SKM-1 treated with dmso at 0.1 percent for 144 hours (cell line): ENCODE measurements around the gene SLC39A13.
A peak's percentile ranks its signal among the peaks of the same experiment; 100 is the strongest.

Experiments
- DNase-seq: peaks from one replicate; lab custom pipeline; 2025; ENCODE audit not compliant: unreplicated experiment; lab: John Stamatoyannopoulos, UW

Gene SLC39A13

GRCh38 chr11:47407746-47408590, at the start of gene SLC39A13:
TSS of gene SLC39A13 (plus strand) at chr11:47408590. CDS start at chr11:47410095, 1,505 bp downstream.
- peak; percentile 95 for DNase-seq

- DNase-seq: no peak
Observed at GRCh38 chr11:47358731-47359051, 49.7 kb upstream of the SLC39A13 start.

- no peak for DNase-seq
Observed at GRCh38 chr11:47359162-47359561, 49.2 kb upstream of the SLC39A13 start.

- DNase-seq: peak; percentile 79
Observed at GRCh38 chr11:47359586-47359985, 48.8 kb upstream of the SLC39A13 start.

DNA sequence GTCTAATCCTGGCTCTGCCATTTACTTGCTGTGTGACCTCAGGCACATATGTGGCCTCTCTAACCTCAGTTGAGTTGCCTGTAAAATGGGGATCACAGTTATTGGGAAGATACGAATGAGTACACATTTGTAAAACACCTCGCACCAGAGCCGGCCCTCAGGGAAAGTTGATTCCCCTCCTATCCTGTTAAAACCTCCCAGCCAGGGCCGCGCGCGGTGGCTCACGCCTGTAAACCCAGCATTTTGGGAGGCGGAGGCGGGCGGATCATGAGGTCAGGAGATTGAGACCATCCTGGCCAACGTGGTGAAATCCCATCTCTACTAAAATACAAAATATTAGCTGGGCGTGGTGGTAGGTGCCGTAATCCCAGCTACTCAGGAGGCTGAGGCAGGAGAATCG, 48.0 kb upstream of the SLC39A13 start:
- no peak for DNase-seq

DNA sequence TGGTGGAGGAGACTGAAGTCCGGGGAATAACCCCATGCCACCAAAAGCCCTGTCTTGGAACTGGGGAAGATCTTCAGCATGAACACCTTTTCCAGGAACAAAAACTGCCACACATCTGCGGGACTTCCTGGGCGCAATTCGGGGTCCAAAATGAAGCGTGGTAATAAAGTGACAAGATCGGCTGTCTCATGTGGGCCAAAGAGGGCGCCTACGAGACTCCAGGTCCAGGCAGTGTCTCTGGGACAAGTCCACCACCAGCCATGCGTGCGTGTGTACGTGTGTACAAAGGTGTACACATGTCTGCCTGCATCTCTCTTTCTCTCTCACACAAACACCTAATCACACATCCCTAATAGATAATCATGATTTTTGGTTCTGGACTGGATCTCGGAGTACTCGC, 47.0 kb upstream of the SLC39A13 start:
- DNase-seq: no peak

- DNase-seq: no peak
Observed at GRCh38 chr11:47366020-47366490, 42.3 kb upstream of the SLC39A13 start.

- DNase-seq: no peak
Observed at GRCh38 chr11:47369676-47370075, 38.7 kb upstream of the SLC39A13 start.

- DNase-seq: no peak
Observed at GRCh38 chr11:47372422-47372821, 36.0 kb upstream of the SLC39A13 start.

- peak; percentile 57 for DNase-seq
Observed at GRCh38 chr11:47373876-47374719, 34.3 kb upstream of the SLC39A13 start.

GRCh38 chr11:47374720-47375019, 33.7 kb upstream of the SLC39A13 start:
- no peak for DNase-seq

DNA sequence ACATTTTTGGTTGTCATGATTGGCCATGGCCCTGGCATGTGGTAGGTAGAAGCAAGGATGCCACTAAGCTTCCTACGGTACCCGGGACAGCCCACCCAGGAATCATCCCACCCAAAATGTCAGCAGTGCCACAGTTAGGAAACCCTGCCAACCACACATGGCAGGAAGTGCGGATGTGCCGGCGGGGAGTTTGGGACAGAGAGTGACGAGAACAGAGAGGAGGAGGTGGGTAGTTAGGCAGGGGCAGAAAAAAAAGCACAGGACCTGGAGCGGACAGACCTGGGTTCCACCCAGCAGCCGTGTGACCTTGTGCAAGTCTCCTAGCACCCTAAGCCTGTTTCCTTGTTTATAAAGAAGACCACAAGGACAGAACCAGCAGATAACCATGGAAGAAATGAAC, 33.4 kb upstream of the SLC39A13 start:
- no peak for DNase-seq

- no peak for DNase-seq
Observed at GRCh38 chr11:47375546-47376085, 32.8 kb upstream of the SLC39A13 start.

- DNase-seq: no peak
Observed at GRCh38 chr11:47376107-47376524, 32.3 kb upstream of the SLC39A13 start.

- DNase-seq: peak; percentile 51
Observed at GRCh38 chr11:47376525-47377371, 31.6 kb upstream of the SLC39A13 start.

DNA sequence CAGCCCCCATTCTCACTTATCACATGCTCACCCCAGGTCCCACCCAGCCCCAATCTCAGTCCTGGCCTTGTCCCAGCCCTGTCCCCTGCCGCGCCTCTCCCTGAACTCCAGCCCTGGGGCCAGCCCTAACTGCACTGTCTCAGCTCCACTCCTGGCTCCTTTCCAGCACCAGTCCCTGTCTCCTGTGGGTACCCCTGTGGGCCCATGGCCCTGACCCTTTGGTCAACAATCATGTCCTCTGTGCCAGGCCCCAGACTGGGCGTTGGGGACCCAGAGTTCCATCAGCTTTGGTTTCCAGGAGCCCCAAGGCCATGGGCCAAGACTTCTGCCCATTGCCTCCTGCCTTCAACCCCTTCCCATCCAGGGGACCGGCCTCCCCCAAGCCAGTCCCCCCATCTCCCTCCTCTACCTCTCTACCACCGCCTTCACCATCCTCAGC, 30.8 kb upstream of the SLC39A13 start:
- no peak for DNase-seq

- peak; percentile 92 for DNase-seq
Observed at GRCh38 chr11:47378010-47378835, 30.2 kb upstream of the SLC39A13 start, which contains the start of gene SPI1. TSS of gene SPI1 (minus strand) at chr11:47378547. CDS start at chr11:47378353, 194 bp downstream.

- DNase-seq: no peak
Observed at GRCh38 chr11:47378836-47379170, 29.6 kb upstream of the SLC39A13 start.

GRCh38 chr11:47379317-47379716, 29.1 kb upstream of the SLC39A13 start:
- DNase-seq: no peak

DNA sequence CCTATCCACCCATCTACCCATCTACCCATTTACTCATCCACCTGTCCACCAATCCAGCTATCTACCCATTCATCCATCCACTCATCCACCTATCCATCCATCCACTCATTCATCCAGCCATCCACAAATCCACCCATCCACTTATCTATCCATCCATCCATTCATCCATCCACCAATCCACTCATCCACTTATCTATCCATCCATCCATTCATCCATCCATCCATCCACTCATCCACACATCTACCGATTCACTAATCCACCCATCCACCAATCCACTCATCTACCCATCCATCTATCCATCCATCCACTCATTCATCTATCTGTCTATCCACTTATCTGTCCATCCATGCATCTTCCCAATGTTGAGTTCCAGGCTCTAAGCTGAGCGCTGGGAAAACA, 28.3 kb upstream of the SLC39A13 start:
- no peak for DNase-seq
